ENCODE data around the gene SOCS2.
"Not testable (repeated sequence)": the region's sequence is repeated elsewhere in the genome, so short reads cannot be mapped to it uniquely, and the experiment has no call there.

The SOCS2 gene

GRCh38 chr12:93624595-93625294 is 52.3 kb downstream of the SOCS2 start:
- TF ChIP-seq YY1 (IDR thresholded peaks at IDR 0.05; ENCODE audit: insufficient read depth, insufficient read length) (no peak), SUZ12 (IDR thresholded peaks at IDR 0.05; ENCODE audit: extremely low read depth, insufficient read depth, insufficient read length) (no peak), ZNF274 (IDR thresholded peaks at IDR 0.05; ENCODE audit: low read depth, low read length) (no peak)
- Histone ChIP-seq H3K27me3 (ENCODE audit: insufficient read depth, insufficient read length) (no peaks in the 10 kb centered on the region), H3K9me3 (ENCODE audit: insufficient read depth, low read length) (peaks cover 19% of the 10 kb centered on the region), H3K4me3 (ENCODE audit: insufficient read length, low read depth) (no peak overlapping the region), H3K4me1 (ENCODE audit: insufficient read depth, insufficient read length) (no peaks in the 10 kb centered on the region), H3K9ac (ENCODE audit: insufficient read length, low read depth) (no peak overlapping the region), H3K36me3 (ENCODE audit: insufficient read depth, insufficient read length, low read length) (no peaks in the 10 kb centered on the region)
- no peak for DNase-seq (ENCODE audit: low read depth, low spot score)

- peaks cover 19% of the 10 kb centered on the region for H3K9me3 ChIP-seq (ENCODE audit: insufficient read depth, low read length)
- H3K4me3 ChIP-seq (ENCODE audit: insufficient read length, low read depth); H3K4me1 ChIP-seq (ENCODE audit: insufficient read depth, insufficient read length); H3K27me3 ChIP-seq (ENCODE audit: insufficient read depth, insufficient read length); H3K36me3 ChIP-seq (ENCODE audit: insufficient read depth, insufficient read length, low read length); DNase-seq (ENCODE audit: low read depth, low spot score); H3K9ac ChIP-seq (ENCODE audit: insufficient read length, low read depth): not testable (repeated sequence)
Measured at GRCh38 chr12:93625295-93625645, 52.8 kb downstream of the SOCS2 start.

GRCh38 chr12:93626160-93626559 is 53.7 kb downstream of the SOCS2 start:
- H3K27me3 ChIP-seq (ENCODE audit: insufficient read depth, insufficient read length), result no peaks in the 10 kb centered on the region
- no peaks in the 10 kb centered on the region for H3K36me3 ChIP-seq (ENCODE audit: insufficient read depth, insufficient read length, low read length)
- no peak for DNase-seq (ENCODE audit: low read depth, low spot score)
- peaks cover 19% of the 10 kb centered on the region for H3K9me3 ChIP-seq (ENCODE audit: insufficient read depth, low read length)
- TF ChIP-seq ZNF274 (IDR thresholded peaks at IDR 0.05; ENCODE audit: low read depth, low read length), result no peak
- no peak for TF ChIP-seq YY1 (IDR thresholded peaks at IDR 0.05; ENCODE audit: insufficient read depth, insufficient read length)
- TF ChIP-seq SUZ12 (IDR thresholded peaks at IDR 0.05; ENCODE audit: extremely low read depth, insufficient read depth, insufficient read length), result no peak
- H3K4me3 ChIP-seq (ENCODE audit: insufficient read length, low read depth), result no peak overlapping the region
- H3K9ac ChIP-seq (ENCODE audit: insufficient read length, low read depth), result no peak overlapping the region
- H3K4me1 ChIP-seq (ENCODE audit: insufficient read depth, insufficient read length), result no peaks in the 10 kb centered on the region
